Epithelial cell of esophagus (primary cell): ENCODE measurements around the gene HOXA9.

ENCODE experiments used
- DNase-seq: peaks from one replicate; pipeline ENCODE4 v3.0.0; 2010; ENCODE audit warnings: low read depth
- H3K4me3 ChIP-seq: 2 replicates; pipeline ENCODE4 v1.5.1; 2011; ENCODE audit warnings: mild to moderate bottlenecking, low read length, control low read depth
- CTCF ChIP-seq: IDR thresholded peaks from 2 replicates; pipeline ENCODE4 v1.5.1; 2011; ENCODE audit warnings: low read depth, mild to moderate bottlenecking, low read length, control low read depth, inconsistent platforms; ENCODE audit not compliant: insufficient read depth; ENCODE audit errors: missing control alignments

The HOXA9 gene

GRCh38 chr7:27169658-27170425 lies 4.5 kb upstream of the HOXA9 start:
- DNase-seq, result no peak

GRCh38 chr7:27168265-27168947 lies 3.1 kb upstream of the HOXA9 start:
- DNase-seq, result no peak
- no peak for TF ChIP-seq CTCF
- no peak overlapping the region for H3K4me3 ChIP-seq

More at GRCh38 chr7:27169658-27170425, 4.5 kb upstream of the HOXA9 start:
- H3K4me3 ChIP-seq, result no peak overlapping the region
- no peak for TF ChIP-seq CTCF

- TF ChIP-seq CTCF, result no peak
- H3K4me3 ChIP-seq, result no peak overlapping the region
- DNase-seq, result no peak
Measured at GRCh38 chr7:27167916-27168264, 2.6 kb upstream of the HOXA9 start.

- H3K4me3 ChIP-seq, result no peak overlapping the region
Measured at GRCh38 chr7:27166531-27167505, 1.5 kb upstream of the HOXA9 start.

GRCh38 chr7:27165996-27166530 lies 726 bp upstream of the HOXA9 start:
- TF ChIP-seq CTCF, result no peak
- H3K4me3 ChIP-seq, result no peak overlapping the region
- DNase-seq, result no peak

More at GRCh38 chr7:27166531-27167505, 1.5 kb upstream of the HOXA9 start:
- no peak for DNase-seq
- TF ChIP-seq CTCF, result no peak

- H3K4me3 ChIP-seq, result no peak overlapping the region
- DNase-seq, result no peak
- no peak for TF ChIP-seq CTCF
Measured at GRCh38 chr7:27164367-27165088, 809 bp downstream of the HOXA9 start.
